Islet of Langerhans (tissue), 1 donor: ENCODE results near the gene RCL1.

Source experiments
- FAIRE-seq: peaks from one replicate; lab custom pipeline; 2011; peaks lifted over from hg19 to GRCh38; lab: Jason Lieb, UNC

RCL1 gene

GRCh38 chr9:4844056-4844838 lies 51.5 kb downstream of the RCL1 start:
- FAIRE-seq: no peak

- no peak for FAIRE-seq
These were observed 56.6 kb downstream of the RCL1 start for GRCh38 chr9:4849369-4849768.

DNA sequence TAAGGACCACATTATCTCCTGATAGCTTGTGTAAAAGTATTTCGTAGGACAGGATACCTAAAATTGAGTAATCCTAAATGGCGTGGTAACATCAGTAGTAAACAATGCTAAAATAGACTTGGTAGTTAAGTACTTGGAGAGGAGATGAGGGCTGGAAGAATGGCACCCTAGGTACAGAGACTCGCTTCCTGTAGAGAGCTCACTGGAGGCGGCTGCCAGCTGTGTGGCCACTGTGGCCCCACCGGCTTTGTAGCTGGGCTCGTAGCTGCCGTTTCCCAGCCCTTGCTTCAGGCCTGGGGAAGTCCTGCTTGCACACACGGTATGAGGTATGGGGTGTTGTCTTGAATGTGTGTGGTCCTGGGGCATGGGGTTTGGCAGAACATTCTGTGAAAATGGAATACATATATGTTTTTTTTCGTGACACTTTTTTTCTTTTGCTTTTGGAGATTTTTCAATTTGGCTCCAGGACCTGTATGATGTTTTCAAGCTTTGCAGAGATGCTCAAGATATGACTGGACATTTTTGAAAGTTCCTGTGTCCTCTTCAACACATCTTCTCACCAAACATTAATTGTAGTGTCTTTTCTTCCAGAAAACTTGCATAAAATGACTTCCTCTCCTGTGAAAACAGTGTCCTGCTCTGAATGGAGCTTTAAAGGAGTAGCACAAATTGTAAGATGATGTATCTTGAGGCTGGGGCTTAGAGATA lies 58.0 kb downstream of the RCL1 start:
- FAIRE-seq: no peak

DNA sequence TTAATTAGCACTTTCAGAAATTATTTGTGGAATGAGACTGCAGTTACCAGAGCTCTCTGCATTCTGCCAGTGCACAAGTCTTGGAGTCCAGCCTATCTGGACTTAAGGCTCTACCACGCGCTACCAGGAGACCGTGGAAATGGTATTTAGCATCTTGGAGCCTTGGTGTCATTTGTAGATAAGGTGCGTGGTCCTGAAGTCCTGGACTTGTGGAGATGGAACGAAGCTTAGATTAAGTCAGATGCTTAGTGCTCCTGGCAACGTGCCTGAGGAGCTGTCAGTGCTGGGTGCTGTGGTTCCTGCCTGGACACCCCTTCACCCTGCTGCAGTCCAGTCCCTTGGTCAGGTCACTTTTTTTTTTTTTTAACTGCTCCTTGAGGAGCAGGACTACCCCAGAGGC lies 59.7 kb downstream of the RCL1 start:
- no peak for FAIRE-seq

GRCh38 chr9:4854265-4854590 lies 61.5 kb downstream of the RCL1 start:
- no peak for FAIRE-seq

DNA sequence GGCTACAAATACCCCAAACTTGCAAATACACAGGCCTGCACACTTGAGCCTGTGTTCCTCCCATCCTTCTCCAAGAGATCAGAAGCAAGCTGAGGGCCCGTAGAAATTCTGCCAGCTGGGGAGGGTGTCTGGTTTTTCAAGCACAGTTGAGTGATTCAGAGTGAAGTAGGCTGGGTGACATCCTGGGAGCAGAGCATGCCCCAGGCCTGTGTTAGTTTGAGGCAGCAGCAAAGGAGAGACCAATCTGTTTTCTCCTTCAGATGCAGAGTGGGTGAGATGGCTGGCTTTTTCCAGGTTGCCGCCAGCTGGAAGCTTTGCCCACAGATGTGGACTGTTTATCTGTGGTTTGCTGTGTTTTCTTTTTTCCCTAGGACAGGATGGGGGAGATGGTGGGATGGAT lies 63.1 kb downstream of the RCL1 start:
- FAIRE-seq: no peak

GRCh38 chr9:4857163-4857810 lies 64.5 kb downstream of the RCL1 start:
- no peak for FAIRE-seq

GRCh38 chr9:4859035-4859434 lies 66.3 kb downstream of the RCL1 start:
- FAIRE-seq: no peak

GRCh38 chr9:4860383-4860782 lies 67.6 kb downstream of the RCL1 start:
- no peak for FAIRE-seq

DNA sequence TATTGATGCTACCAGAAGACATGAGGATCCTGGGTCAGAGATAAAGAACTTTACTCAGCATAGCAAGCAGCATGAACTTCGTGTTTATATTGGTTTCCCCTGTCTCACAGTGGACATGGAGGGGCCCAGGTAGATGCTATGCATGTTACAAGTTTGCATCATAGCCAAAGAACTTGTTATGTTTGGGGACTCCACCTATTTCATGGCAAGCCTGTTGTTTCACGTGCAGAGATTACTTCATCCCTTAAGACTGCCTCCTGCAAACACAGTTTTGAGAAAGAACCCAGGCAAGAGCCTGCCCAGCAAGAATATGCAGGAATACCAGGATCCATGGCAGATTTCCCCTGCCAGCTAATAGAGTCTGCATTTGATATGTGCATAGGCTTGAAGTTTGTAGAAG lies 68.4 kb downstream of the RCL1 start:
- FAIRE-seq: no peak

DNA sequence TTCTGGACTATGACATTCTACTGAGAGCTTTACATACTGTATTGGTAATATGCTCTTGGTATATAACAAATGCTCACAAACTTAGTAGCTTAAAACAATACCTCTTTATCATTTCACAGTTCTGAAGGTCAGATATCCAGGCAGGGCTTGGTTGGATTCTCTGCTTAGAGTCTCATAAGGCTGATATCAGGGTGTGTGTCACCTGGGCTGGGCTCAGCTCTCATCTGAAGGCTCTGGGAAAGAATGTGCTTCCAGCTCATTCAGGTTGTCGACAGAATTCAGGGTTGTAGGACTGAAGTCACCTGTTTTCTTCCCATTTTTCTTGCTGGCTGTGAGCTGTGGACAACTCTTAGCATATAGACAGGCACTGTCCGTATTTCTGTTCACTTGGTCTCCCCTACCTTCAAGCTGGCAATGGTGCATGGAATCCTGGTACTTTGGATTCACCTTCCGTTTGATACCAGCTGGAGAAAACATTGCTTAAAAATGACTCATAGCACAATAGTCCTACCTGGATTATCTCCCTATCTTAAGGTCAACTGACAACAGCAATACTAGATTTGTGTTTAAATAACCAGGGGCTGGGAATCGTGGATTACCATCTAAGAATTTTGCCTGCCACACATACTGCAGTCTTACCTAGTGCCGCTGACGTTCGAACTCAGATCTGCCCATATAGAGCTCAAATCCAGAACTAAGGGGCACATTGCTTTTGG lies 69.2 kb downstream of the RCL1 start:
- FAIRE-seq: no peak

GRCh38 chr9:4862506-4863250 lies 69.9 kb downstream of the RCL1 start:
- FAIRE-seq: no peak

DNA sequence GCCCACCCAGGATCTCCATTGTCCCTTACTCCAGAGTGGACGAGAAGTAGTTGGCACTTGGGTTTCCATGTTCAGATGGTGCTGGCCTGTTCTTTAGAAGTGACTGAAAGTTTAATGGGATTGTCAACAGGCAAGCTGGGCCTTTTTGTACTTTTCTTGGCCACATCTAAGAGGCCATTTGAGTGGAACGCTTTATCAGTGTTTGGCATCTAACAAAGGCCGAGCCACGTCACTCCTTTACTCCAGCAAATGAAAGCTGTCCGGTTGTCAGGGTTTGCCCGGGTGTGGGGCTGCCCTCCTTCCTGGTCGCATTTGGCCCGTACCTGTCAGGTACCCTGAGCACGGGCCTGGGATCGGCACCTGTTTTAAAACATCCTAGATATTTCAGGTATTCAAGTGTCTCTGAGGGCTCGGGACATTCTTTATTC lies 71.5 kb downstream of the RCL1 start:
- FAIRE-seq: no peak

GRCh38 chr9:4864698-4865097 lies 72.0 kb downstream of the RCL1 start:
- no peak for FAIRE-seq

- FAIRE-seq: no peak
These were observed 72.9 kb downstream of the RCL1 start for GRCh38 chr9:4865681-4866080.

- FAIRE-seq: no peak
These were observed 73.7 kb downstream of the RCL1 start for GRCh38 chr9:4866239-4866969.

DNA sequence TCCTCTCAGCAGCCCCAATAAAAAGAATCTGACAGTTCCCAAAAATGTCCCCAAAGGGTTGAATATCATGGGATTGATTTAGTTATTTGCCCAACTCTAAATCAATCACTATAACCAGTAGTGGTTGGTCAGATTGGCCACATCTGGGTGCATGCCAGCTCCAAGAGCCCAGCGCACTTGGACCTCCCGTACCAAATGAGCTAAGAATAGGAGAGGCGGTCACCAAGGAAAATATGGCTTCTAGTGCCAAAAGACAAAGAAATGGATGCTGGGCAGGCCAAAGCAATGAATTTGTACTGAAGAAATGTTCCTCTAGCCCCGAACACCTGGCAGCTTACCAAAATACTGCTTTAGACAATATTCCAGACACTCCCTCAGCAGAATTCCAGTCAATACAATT lies 80.3 kb downstream of the RCL1 start:
- FAIRE-seq: no peak

GRCh38 chr9:4875559-4875958 lies 82.8 kb downstream of the RCL1 start:
- FAIRE-seq: no peak

- peak; percentile 81 for FAIRE-seq
These were observed 86.4 kb downstream of the RCL1 start for GRCh38 chr9:4879115-4879558.

GRCh38 chr9:4883326-4883873 lies 90.7 kb downstream of the RCL1 start:
- FAIRE-seq: no peak

GRCh38 chr9:4886698-4887097 lies 94.0 kb downstream of the RCL1 start:
- no peak for FAIRE-seq
